HEK293T (cell line): ENCODE data around the gene IRAK2.
"Not testable (repeated sequence)": the region's sequence is repeated elsewhere in the genome, so short reads cannot be mapped to it uniquely, and the experiment has no call there.

Experiments used
- CTCF ChIA-PET: fragments of 350-600 bp; formaldehyde crosslinking; extraction: SDS; loops from one replicate; lab custom pipeline; 2021; ENCODE audit warnings: antibody characterized with exemption, inconsistent platforms; lab: Yijun Ruan, JAX
- POLR2A ChIA-PET: fragments of 350-600 bp; formaldehyde crosslinking; extraction: SDS; loops from one replicate; lab custom pipeline; 2020; ENCODE audit warnings: antibody characterized with exemption, inconsistent platforms; lab: Yijun Ruan, JAX
- DNase-seq: peaks from one replicate; pipeline ENCODE4 v3.0.0; 2012; ENCODE audit warnings: mixed read lengths; ENCODE audit errors: extremely low spot score
- ARNT ChIP-seq: fragments of 450-650 bp; IDR thresholded peaks from 2 replicates; pipeline ENCODE4 v1.6.1; 2017; ENCODE audit warnings: mild to moderate bottlenecking
- BHLHE40 ChIP-seq: fragments of 450-650 bp; IDR thresholded peaks from 2 replicates; pipeline ENCODE4 v1.6.1; 2016; ENCODE audit warnings: mild to moderate bottlenecking, moderate library complexity, borderline replicate concordance
- CTBP1 ChIP-seq: fragments of 450-650 bp; IDR thresholded peaks from 2 replicates; pipeline ENCODE4 v1.6.1; 2016; ENCODE audit warnings: borderline replicate concordance
- ELF4 ChIP-seq: fragments of 450-650 bp; IDR thresholded peaks from 2 replicates; pipeline ENCODE4 v1.6.1; 2017; ENCODE audit warnings: antibody characterized with exemption
- FOXA1 ChIP-seq: fragments of 450-650 bp; IDR thresholded peaks from 2 replicates; pipeline ENCODE4 v1.6.1; 2016; ENCODE audit warnings: mild to moderate bottlenecking
- FOXK2 ChIP-seq: fragments of 450-650 bp; IDR thresholded peaks from 2 replicates; pipeline ENCODE4 v1.6.1; 2016; ENCODE audit warnings: mild to moderate bottlenecking
- FOXM1 ChIP-seq: fragments of 450-650 bp; IDR thresholded peaks from 2 replicates; pipeline ENCODE4 v1.6.1; 2017; ENCODE audit warnings: mild to moderate bottlenecking, borderline replicate concordance
- HDGF ChIP-seq: fragments of 450-650 bp; IDR thresholded peaks from 2 replicates; pipeline ENCODE4 v1.6.1; 2017; ENCODE audit warnings: antibody characterized with exemption, borderline replicate concordance
- L3MBTL2 ChIP-seq: fragments of 450-650 bp; conservative IDR thresholded peaks from 2 replicates; pipeline ENCODE4 v1.6.1; 2016; ENCODE audit warnings: mild to moderate bottlenecking
- LEF1 ChIP-seq: fragments of 450-650 bp; IDR thresholded peaks from 2 replicates; pipeline ENCODE4 v1.6.1; 2017; ENCODE audit warnings: mild to moderate bottlenecking, borderline replicate concordance
- NFRKB ChIP-seq: fragments of 450-650 bp; IDR thresholded peaks from 2 replicates; pipeline ENCODE4 v1.6.1; 2016; ENCODE audit warnings: mild to moderate bottlenecking, moderate library complexity
- PKNOX1 ChIP-seq: fragments of 450-650 bp; IDR thresholded peaks from 2 replicates; pipeline ENCODE4 v1.6.1; 2016
- SP1 ChIP-seq: fragments of 450-650 bp; IDR thresholded peaks from 2 replicates; pipeline ENCODE4 v1.6.1; 2017
- SUZ12 ChIP-seq: fragments of 450-650 bp; IDR thresholded peaks from 2 replicates; pipeline ENCODE4 v1.6.1; 2016; ENCODE audit warnings: mild to moderate bottlenecking
- TARDBP ChIP-seq: fragments of 450-650 bp; IDR thresholded peaks from 2 replicates; pipeline ENCODE4 v1.6.1; 2016
- ZNF384 ChIP-seq: fragments of 450-650 bp; IDR thresholded peaks from 2 replicates; pipeline ENCODE4 v1.6.1; 2016

IRAK2 gene

GRCh38 chr3:10150987-10151386 lies 13.7 kb upstream of the IRAK2 start:
- ChIA-PET POLR2A (interaction anchor here (1.0 kb wide), 1 partner anchor 38 kb away, joined by 5 read pairs; no protein-coding TSS in a partner anchor), CTCF (no interaction called here)
- TF ChIP-seq NFRKB (no peak), BHLHE40 (no peak), L3MBTL2 (no peak), CTBP1 (no peak), SP1 (no peak), LEF1 (no peak), SUZ12 (no peak), TARDBP (no peak), ZNF384 (no peak), FOXA1 (no peak), PKNOX1 (no peak), ARNT (no peak), ELF4 (no peak), FOXM1 (no peak), HDGF (no peak), FOXK2 (no peak)
- no peak for DNase-seq

GRCh38 chr3:10154335-10155122 lies 10.2 kb upstream of the IRAK2 start:
- POLR2A ChIA-PET = interaction anchor here (1.4 kb wide), 1 partner anchor 10 kb away, joined by 3 read pairs; no protein-coding TSS in a partner anchor

GRCh38 chr3:10155123-10155472 lies 9.6 kb upstream of the IRAK2 start:
- ChIA-PET POLR2A (no interaction called here), CTCF (no interaction called here)
- DNase-seq = no peak
- TF ChIP-seq FOXA1 (no peak), LEF1 (no peak), TARDBP (no peak), FOXM1 (no peak), L3MBTL2 (no peak), CTBP1 (no peak), SUZ12 (no peak), PKNOX1 (no peak), ZNF384 (no peak), BHLHE40 (no peak), ELF4 (no peak), FOXK2 (no peak), NFRKB (no peak), HDGF (no peak), ARNT (no peak), SP1 (no peak)

More at GRCh38 chr3:10154335-10155122, 10.2 kb upstream of the IRAK2 start:
- TF ChIP-seq ZNF384 (no peak), FOXA1 (no peak), SP1 (no peak), CTBP1 (no peak), ARNT (no peak)
- CTCF ChIA-PET = no interaction called here
- DNase-seq = no peak

GRCh38 chr3:10155658-10156057 lies 9.1 kb upstream of the IRAK2 start:
- CTCF ChIA-PET = no interaction called here
- DNase-seq = no peak
- TF ChIP-seq HDGF (no peak), SUZ12 (no peak), NFRKB (no peak), PKNOX1 (no peak), ZNF384 (no peak), BHLHE40 (no peak)
- POLR2A ChIA-PET = no interaction called here

GRCh38 chr3:10157031-10157430 lies 7.7 kb upstream of the IRAK2 start:
- ChIA-PET POLR2A (no interaction called here), CTCF (no interaction called here)
- no peak for DNase-seq
- TF ChIP-seq NFRKB (no peak), SUZ12 (no peak), PKNOX1 (no peak), CTBP1 (no peak), FOXA1 (no peak), SP1 (no peak), ZNF384 (no peak), LEF1 (no peak), ELF4 (no peak), TARDBP (no peak), L3MBTL2 (no peak), BHLHE40 (no peak), ARNT (no peak), FOXM1 (no peak), FOXK2 (no peak), HDGF (no peak)

GRCh38 chr3:10158555-10158954 lies 6.2 kb upstream of the IRAK2 start:
- POLR2A ChIA-PET, CTCF ChIA-PET, DNase-seq: not testable (repeated sequence)
